Hepatocyte (in vitro differentiated cells): ENCODE results near the gene TM9SF2. TPM values are rescaled to one million over a fixed set of nuclear protein-coding genes. Genes with fewer than 3 reads are reported as not detected.

Source experiments
- DNase-seq: peaks from one replicate; pipeline ENCODE4 v3.0.0-alpha.2; 2016; ENCODE audit warnings: low spot score
- H2AFZ ChIP-seq: fragments of 200-600 bp; sonication (generic); 2 replicates; pipeline ENCODE4 v1.6.0; 2016; ENCODE audit warnings: antibody characterized with exemption, mild to moderate bottlenecking
- H3K27ac ChIP-seq: fragments of 200-600 bp; sonication (generic); 2 replicates; pipeline ENCODE4 v1.5.1; 2016; ENCODE audit warnings: mild to moderate bottlenecking
- H3K27me3 ChIP-seq: fragments of 200-600 bp; sonication (generic); 2 replicates; pipeline ENCODE4 v1.6.1; 2016
- H3K36me3 ChIP-seq: fragments of 200-600 bp; sonication (generic); replicated peaks from 2 replicates; pipeline ENCODE4 v1.5.1; 2016; ENCODE audit warnings: low read depth; ENCODE audit not compliant: insufficient read depth
- H3K4me1 ChIP-seq: fragments of 200-600 bp; sonication (generic); 2 replicates; pipeline ENCODE4 v1.5.1; 2016; ENCODE audit warnings: mild to moderate bottlenecking, moderate library complexity; ENCODE audit not compliant: insufficient read depth
- H3K4me2 ChIP-seq: fragments of 200-600 bp; sonication (generic); 2 replicates; pipeline ENCODE4 v1.6.0; 2016
- H3K4me3 ChIP-seq: fragments of 200-600 bp; sonication (generic); 2 replicates; pipeline ENCODE4 v1.5.1; 2016; ENCODE audit warnings: mild to moderate bottlenecking
- H3K79me2 ChIP-seq: fragments of 200-600 bp; sonication (generic); 2 replicates; pipeline ENCODE4 v1.6.0; 2017; ENCODE audit warnings: mild to moderate bottlenecking
- H3K9me2 ChIP-seq: fragments of 200-600 bp; sonication (generic); replicated peaks from 2 replicates; pipeline ENCODE4 v1.6.0; 2017; ENCODE audit warnings: mild to moderate bottlenecking; ENCODE audit not compliant: insufficient read depth
- H3K9me3 ChIP-seq: fragments of 200-600 bp; sonication (generic); 2 replicates; pipeline ENCODE4 v1.5.1; 2016; ENCODE audit warnings: low read depth, mild to moderate bottlenecking
- H4K20me1 ChIP-seq: fragments of 200-600 bp; sonication (generic); 2 replicates; pipeline ENCODE4 v1.6.0; 2016; ENCODE audit warnings: mild to moderate bottlenecking; ENCODE audit not compliant: insufficient read depth, poor library complexity, severe bottlenecking
- EZH2 ChIP-seq: fragments of 200-600 bp; sonication (generic); IDR thresholded peaks from 2 replicates; pipeline ENCODE4 v1.6.1; 2016; ENCODE audit warnings: antibody characterized with exemption, mild to moderate bottlenecking, borderline replicate concordance
- EZH2phosphoT487 ChIP-seq: fragments of 200-600 bp; sonication (generic); IDR thresholded peaks from one replicate; pipeline ENCODE4 v1.6.1; 2018; ENCODE audit warnings: antibody characterized with exemption, mild to moderate bottlenecking, low read depth, moderate library complexity; ENCODE audit not compliant: unreplicated experiment, severe bottlenecking
- WGBS: methylation state at CpG from one replicate; pipeline ENCODE4 v1.1.6; 2016; ENCODE audit warnings: low lambda C conversion rate; ENCODE audit errors: missing lambda C conversion rate; 5-methylcytosine and 5-hydroxymethylcytosine counted together
- polyA plus RNA-seq: library from polyadenylated mRNA; unstranded; fragments of >200 nt; fragmentation: Nextera tagmentation; extraction: Ambion mirVana; gene quantifications from 2 replicates; pipeline ENCODE4 v1.2.1, GENCODE V29; 2016
- total RNA-seq: library from RNA; depleted of rRNA; stranded (reverse); fragments of >200 nt; gene quantifications from 2 replicates; pipeline ENCODE4 v1.2.3, GENCODE V29; 2014
- TF ChIP-seq, protein P1 (sequence below): fragments of 200-600 bp; sonication (generic); IDR thresholded peaks from 2 replicates; pipeline ENCODE4 v1.5.1; 2016; ENCODE audit warnings: antibody characterized with exemption, mild to moderate bottlenecking; ENCODE audit not compliant: poor library complexity

TM9SF2 gene
- total and polyA plus RNA-seq, 2 experiments from 2014 or later = 184 to 280 TPM

DNA sequence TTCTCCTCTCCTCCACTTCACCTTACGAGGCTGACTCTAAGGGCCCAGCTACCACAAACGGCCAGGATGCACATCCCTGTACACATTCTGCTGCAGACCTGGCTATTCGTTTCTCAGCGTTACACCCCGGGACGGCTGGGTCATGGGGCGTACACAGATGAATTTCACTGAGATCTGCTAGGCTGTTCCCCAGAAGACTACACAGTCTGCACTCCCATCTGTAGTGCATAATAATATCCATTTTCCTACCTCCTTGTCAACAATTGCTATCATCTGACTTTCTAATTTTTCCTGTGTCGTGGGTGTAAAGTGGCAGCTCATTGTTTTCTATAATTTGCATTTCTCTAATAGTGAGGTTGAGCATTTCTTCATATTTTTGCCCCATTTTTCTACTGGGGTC lies 85.7 kb downstream of the TM9SF2 start:
- no peaks in the 10 kb centered on the region for H3K79me2 ChIP-seq
- TF ChIP-seq EZH2phosphoT487 (no peak), EZH2 (no peak)
- TF ChIP-seq, protein P1, sequence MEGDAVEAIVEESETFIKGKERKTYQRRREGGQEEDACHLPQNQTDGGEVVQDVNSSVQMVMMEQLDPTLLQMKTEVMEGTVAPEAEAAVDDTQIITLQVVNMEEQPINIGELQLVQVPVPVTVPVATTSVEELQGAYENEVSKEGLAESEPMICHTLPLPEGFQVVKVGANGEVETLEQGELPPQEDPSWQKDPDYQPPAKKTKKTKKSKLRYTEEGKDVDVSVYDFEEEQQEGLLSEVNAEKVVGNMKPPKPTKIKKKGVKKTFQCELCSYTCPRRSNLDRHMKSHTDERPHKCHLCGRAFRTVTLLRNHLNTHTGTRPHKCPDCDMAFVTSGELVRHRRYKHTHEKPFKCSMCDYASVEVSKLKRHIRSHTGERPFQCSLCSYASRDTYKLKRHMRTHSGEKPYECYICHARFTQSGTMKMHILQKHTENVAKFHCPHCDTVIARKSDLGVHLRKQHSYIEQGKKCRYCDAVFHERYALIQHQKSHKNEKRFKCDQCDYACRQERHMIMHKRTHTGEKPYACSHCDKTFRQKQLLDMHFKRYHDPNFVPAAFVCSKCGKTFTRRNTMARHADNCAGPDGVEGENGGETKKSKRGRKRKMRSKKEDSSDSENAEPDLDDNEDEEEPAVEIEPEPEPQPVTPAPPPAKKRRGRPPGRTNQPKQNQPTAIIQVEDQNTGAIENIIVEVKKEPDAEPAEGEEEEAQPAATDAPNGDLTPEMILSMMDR = no peak
- H3K4me1 ChIP-seq = no peaks in the 10 kb centered on the region
- DNase-seq = no peak
- WGBS = 94% methylated on average over 8 of the region's 8 CpGs
- no peaks in the 10 kb centered on the region for H3K9me3 ChIP-seq
- H3K36me3 ChIP-seq = no peaks in the 10 kb centered on the region
- no peak overlapping the region for H2AFZ ChIP-seq
- H4K20me1 ChIP-seq = no peaks in the 10 kb centered on the region
- no peaks in the 10 kb centered on the region for H3K27me3 ChIP-seq
- no peak overlapping the region for H3K4me2 ChIP-seq
- no peak overlapping the region for H3K27ac ChIP-seq
- no peak overlapping the region for H3K4me3 ChIP-seq
- no peaks in the 10 kb centered on the region for H3K9me2 ChIP-seq

DNA sequence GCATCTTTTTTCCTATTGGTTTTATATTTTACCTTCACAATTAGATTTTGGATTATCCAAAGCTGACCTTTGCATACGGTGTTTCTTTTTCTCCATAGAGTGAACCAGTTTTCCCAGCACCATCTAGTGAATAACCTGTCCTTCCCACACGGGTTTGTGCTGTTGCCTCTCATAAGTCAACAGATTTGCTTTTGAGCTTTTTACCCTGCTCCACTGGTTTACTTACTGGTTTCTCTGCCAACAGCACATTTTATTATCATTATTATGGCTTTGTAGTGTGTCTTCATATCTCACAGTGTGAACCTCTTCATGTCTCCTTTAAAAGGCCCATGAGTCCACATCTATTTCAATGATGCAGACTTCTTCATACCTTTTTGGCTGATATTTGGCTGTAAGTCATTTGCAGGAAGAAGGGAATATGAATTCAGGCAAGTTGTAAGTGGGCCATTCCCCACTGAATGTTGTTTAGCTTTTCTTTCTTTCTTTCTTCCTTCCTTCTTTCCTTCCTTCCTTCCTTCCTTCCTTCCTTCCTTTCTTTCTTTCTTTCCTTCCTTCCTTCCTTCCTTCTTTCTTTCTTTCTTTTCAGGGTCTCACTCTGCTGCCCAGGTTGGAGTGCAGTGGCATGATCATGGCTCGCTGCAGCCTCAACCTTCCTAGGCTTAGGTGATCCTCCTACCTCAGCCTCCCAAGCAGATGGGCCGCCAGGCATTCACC lies 86.8 kb downstream of the TM9SF2 start:
- no peak overlapping the region for H3K4me2 ChIP-seq
- H4K20me1 ChIP-seq = no peaks in the 10 kb centered on the region
- 95% methylated on average over 4 of the region's 4 CpGs for WGBS
- no peaks in the 10 kb centered on the region for H3K79me2 ChIP-seq
- no peaks in the 10 kb centered on the region for H3K9me2 ChIP-seq
- TF ChIP-seq EZH2phosphoT487 = no peak
- TF ChIP-seq, protein P1 = no peak
- no peak for TF ChIP-seq EZH2
- no peak for DNase-seq
- H3K4me3 ChIP-seq = no peak overlapping the region
- no peaks in the 10 kb centered on the region for H3K27me3 ChIP-seq
- no peaks in the 10 kb centered on the region for H3K4me1 ChIP-seq
- no peak overlapping the region for H2AFZ ChIP-seq
- no peaks in the 10 kb centered on the region for H3K9me3 ChIP-seq
- H3K27ac ChIP-seq = no peak overlapping the region
- no peaks in the 10 kb centered on the region for H3K36me3 ChIP-seq

DNA sequence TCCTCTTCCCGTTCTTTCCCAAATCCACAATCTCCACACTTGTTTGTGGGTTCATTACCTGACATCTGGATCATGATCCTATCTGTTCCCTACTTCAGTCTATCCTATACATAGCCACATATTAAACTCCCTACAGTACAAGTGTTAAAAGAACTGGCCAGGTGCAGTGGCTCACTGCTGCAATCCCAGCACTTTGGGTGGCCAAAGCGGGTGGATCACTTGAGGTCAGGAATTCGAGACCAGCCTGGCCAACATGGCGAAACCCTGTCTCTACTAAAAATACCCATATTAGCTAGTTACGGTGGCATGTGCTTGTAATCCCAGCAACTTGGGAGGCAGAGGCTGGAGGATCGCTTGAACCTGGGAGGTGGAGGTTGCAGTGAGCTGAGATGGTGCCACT lies 88.3 kb downstream of the TM9SF2 start:
- WGBS = 96% methylated on average over 6 of the region's 6 CpGs

More for the DNA sequence above, 88.3 kb downstream of the TM9SF2 start:
- Histone ChIP-seq H3K27ac (no peak overlapping the region), H3K9me2 (no peaks in the 10 kb centered on the region), H3K4me3 (no peak overlapping the region), H3K36me3 (no peaks in the 10 kb centered on the region), H3K4me2 (no peak overlapping the region), H4K20me1 (no peaks in the 10 kb centered on the region), H3K79me2 (no peaks in the 10 kb centered on the region), H3K9me3 (no peaks in the 10 kb centered on the region), H3K4me1 (no peaks in the 10 kb centered on the region), H2AFZ (no peak overlapping the region), H3K27me3 (no peaks in the 10 kb centered on the region)
- no peak for DNase-seq
- TF ChIP-seq, protein P1 = no peak
- TF ChIP-seq EZH2 = no peak
- no peak for TF ChIP-seq EZH2phosphoT487
